HG02938 (cell line): ENCODE data around the gene JPH3.

Experiments used
- ATAC-seq: cut with Tn5 transposase; IDR thresholded peaks from one replicate; pipeline ENCODE4 v1.9.1; 2021; ENCODE audit warnings: mild to moderate bottlenecking, moderate library complexity; ENCODE audit not compliant: unreplicated experiment

Gene JPH3

DNA sequence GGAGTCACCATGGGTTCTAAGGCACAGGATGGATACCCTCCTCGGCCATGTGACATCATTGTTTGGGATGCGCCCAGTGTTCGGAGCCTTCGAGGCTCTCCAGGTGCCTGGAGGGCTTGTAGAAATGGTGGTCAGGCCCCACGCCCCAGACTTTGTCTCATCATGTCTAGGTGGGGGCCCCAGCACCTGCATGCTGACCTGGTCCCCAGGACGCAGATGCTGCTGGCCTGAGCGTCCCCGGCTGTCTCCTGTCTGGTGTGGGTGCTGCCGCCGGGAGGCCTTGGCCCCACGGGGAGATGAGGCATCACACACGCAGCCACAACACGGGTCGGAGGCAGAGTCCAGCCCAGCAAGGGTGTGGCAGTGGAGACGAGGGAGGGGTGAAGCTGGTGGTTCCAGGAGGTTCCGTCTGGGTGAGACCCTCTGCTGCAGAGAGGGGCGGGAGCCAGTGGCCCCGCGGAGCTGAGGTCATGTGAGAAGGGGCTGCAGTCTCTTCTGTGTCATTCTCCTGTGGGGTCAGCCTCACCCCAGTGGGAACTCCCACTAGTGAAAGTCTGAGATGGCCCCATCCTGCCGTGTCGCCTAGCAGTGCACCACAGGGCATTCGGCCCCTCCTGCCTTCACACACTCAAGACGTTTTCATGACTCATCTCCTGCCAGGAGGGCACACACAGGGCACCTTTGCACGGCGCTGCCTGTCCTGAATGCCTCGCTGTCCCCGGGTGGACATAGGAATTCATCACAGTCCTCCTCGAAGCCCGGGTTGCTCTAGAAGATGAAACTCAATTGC lies 46.6 kb downstream of the JPH3 start:
- no peak for ATAC-seq

DNA sequence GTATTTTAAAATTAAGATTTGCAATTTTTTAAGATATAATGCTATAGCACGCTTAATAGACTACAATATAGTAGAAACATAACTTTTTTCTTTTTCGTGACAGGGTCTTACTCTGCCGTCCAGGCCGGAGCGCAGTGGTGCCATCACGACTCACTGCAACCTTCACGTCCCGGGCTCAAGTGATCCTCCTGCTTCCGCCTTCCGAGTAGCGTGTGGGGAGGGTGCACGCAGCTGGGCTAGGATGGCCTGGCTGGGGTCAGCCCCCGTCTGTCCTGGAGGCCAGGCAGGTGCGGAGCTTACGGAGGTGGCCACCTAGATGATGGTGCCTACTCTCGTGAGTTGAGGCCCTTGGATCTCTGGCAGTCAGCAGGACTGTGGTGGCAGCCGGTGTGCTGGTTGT lies 50.1 kb downstream of the JPH3 start:
- no peak for ATAC-seq

DNA sequence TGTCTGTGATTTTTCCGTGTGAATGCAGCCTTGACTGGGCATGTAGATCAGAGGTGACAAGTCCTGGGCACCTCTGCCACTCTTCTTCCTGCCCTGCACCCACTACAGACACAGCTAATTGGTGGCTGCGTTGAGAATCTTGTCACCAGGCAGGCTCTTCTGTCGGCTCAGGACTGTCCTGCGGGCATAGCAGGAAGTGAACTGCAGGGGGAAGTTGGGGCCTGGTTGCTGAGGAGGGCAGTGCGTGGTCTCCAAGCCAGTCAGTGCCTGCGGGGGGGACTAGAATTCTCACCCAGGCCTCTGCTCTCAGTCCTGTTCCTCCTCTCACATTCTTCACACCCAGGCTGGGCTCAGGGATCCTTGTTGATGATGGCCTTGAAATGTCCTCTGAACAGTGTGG lies 50.5 kb downstream of the JPH3 start:
- ATAC-seq: no peak

DNA sequence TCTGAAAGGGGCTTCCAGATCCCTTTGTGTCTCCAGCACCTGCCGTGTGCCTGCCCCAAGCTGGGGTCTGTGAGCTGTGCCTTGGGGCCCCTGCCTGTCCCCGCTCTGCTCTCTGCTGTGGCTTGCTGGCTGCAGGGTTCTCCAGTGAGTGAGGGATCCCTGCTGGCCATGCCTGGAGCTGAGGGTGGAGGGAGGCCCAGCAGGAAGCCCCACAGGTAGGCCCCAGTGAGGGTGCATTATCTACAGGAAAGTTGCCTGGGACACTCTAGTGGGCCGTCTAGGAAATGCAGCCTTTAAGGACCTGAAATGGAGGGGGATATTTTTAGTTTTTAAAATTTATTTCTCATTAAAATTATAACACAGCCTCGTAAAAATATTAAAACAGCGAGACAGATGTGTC lies 50.9 kb downstream of the JPH3 start:
- no peak for ATAC-seq

DNA sequence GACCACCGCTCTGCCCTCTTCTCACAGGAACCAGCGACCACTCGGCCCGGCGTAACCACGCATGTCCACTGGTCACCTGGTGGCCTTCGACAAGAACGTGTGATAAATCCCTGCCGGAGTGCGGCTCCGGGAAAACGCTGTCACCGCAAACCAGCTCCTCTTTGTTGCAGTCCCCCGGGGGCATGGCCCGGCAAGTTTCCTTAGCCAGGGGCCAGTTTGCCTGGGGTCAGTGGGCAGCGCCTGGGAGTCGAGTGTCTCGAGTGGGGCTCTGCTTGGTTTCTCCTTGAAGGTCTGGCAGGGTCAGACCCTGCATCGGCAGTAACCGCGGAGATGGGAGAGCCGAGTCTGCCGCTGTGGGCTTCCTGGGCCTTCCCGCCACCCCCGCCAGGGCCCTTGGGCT lies 52.5 kb downstream of the JPH3 start:
- ATAC-seq: no peak

DNA sequence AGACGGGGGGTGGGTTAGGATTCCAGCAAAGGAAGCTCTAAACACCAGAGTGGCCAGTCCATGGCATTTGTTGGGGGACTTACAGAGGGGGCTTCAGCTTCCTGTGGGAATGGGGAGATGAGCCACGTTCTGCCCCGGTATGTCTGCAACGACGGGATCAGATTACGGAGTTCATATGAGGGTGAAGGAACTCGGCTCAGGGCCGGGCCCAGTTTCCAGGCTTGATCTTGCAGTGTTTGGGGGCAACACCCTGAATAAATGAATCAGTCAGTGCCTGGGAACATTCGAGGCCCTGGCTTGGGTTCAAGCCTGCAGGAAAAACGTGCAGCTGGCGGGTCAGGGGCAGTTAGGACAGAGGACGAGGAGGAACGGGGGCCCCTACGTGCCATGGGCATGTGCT lies 54.0 kb downstream of the JPH3 start:
- no peak for ATAC-seq

DNA sequence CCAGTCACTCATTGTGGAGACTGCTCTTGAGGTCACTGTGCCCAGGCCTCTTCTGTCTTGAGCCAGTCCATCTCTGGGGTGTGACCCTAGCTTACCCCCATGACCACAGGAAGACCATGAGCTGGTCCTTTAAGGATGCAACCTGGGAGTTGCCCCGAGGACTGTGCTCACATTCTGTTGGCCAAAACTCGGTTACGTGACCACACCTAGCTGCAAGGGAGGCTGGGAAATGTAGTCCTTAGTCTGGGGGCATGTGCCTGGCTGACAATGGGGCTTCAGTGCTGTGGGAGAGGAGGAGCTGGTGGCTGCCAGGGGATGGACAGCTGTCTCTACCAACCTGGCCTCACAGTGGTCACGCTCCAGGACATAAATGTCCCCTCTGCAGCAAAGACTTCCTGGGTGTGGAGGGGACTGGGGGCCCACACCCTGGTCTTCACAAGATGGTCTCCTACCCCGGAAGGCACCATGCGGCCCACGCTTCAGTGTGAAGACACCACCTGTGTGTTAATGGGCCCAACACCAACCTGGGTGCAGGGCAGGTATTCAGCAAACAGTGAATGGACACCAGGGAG lies 55.4 kb downstream of the JPH3 start:
- no peak for ATAC-seq

DNA sequence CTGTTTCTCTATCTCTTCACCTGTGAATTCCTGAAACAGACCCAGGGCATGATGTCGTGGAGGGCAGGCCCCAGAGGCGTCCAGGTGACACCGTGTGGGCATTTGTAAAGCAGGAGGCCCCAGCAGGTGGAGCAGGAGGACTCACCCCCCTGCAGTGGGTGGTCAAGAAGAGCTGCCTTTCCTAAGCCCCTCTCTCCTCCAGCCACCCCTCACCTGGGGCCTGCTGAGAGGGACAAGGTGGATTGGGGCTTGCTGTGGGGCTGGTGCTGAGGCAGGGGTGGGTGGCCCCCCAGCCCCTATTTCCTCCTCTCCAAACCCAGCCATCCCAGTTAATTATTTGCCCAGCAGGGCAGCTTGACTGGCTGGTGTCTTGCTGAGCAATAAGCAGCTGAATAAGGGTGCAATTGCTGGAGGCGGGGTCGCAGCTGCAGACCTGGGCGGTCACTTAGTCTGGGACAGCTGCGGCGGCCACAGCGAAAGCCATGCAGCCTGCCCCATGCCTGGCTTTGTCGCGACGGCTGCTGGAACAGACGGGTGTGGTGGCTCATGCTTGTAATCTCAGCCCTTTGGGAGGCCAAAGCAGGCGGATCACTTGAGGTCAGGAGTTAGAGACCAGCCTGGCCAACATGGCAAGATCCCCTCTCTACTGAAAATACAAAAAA lies 56.4 kb downstream of the JPH3 start:
- no peak for ATAC-seq

DNA sequence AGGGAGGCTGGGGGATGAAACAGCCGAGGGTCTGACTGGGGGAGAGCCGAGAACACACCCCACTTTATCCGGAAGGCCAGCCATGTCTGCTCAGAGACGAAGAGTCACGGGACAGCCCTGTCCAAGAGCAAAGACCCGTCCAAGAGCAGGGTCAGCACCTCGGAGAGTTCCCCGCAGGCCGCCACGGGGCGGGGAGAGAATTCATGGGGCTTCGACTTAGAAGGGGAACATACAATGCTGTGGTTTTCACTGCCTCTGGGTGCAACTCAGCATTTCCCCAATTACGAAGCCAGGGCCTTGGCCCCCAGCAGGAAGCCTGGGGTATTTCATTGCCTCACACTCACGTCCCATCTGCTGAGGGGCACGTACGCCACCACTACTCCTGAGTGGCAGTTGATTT lies 59.3 kb downstream of the JPH3 start:
- no peak for ATAC-seq

DNA sequence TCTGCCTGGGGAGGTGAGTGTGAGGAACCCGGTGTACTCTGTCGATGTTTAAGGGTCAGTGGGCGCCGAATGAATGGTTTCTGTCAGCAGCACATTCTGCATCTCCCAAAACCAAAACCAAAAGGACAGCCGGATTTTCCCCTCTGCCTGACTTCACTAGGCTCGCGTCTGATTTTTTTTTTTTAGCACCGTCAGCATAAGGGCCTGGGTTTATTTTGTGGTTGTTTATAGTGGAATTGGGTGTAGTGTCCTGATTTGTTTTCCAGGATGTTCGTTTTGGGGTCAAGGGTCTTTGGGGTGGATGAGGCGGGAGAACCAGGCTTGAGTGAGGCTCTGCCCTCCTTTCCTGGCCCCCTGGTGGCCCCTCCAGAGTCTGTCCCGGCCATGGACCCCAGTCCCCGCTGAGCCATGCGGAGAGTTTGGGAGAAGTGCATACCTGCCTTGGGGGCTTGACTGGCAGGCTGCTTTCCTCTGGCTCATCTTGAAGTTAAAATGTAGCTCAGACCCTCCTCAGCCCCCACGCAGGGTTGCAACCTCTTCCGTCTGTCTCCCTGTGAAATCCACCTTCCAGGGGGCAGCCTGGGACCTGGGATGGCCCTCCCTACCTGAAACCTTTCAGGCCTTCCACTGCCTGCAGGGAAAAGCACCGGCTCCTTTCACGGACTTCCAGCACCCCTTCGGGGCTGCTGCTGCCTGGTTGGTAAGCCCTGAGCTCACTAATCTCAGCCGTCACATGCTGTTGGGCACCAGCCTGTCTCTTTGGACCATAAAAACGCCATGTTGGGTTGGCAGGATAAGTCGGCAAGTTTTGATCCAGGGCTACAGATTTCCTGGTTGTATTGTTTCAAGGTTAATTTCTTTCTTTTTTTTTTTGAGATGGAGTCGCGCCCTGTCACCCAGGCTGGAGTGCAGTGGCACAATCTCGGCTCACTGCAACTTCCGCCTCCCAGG lies 60.2 kb downstream of the JPH3 start:
- ATAC-seq: no peak

DNA sequence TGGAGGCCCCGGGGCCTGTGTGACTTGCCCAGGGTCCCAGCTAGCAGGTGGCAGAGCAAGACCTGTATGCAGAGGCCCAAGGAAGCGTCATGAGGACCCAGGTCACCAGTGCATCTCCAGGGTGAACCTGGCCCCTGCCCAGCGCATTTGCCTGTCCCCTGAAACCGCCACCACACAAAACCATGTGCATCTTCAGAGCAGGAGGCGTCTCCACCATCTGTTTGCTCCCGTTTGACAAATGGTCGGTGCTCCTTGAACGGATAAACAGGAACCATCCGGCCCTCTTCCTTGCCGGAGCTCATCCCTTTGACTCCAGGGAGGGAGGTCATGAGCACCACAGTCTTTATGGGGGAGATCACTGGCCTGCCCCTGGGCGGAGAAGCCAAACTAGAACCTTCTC lies 62.5 kb downstream of the JPH3 start:
- ATAC-seq: no peak

DNA sequence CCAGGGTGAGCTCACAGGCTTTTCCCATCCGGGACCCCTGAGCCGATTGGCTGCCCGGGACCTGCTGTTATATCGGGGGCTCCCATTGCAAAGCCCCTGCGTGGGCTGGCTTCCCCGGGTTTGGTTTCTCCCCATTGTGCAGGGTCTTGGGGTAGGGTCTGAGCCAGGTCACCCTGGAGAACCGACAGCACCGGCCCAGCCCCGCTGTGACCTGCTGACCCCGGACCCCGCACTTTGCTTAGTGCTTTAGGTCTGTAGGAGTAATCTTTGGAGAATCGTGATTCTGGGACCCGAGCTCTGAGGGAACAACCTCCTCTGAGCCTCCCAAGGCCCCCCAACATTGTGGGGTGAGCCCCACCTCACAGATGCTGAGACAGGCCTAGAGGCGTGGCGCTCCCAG lies 62.9 kb downstream of the JPH3 start:
- no peak for ATAC-seq

DNA sequence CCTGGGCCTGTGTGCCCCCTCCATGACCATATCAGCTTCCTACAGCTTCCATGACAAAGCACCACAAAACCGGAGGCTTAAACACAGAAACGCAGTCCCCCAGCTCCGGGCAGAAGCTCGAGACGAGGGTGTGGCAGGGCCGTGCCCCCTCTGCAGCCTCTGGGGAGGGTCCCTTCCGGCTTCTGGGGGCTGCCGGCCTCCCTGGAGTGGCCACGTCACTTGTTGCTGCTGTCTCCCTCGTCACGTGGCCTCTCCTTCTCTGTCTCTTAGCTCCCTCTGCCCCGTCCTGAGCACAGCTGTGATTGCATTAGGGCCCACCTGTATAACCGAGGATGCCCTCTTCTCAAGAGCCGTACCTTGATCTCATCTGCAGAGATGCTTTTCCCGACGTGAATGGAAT lies 64.6 kb downstream of the JPH3 start:
- no peak for ATAC-seq

DNA sequence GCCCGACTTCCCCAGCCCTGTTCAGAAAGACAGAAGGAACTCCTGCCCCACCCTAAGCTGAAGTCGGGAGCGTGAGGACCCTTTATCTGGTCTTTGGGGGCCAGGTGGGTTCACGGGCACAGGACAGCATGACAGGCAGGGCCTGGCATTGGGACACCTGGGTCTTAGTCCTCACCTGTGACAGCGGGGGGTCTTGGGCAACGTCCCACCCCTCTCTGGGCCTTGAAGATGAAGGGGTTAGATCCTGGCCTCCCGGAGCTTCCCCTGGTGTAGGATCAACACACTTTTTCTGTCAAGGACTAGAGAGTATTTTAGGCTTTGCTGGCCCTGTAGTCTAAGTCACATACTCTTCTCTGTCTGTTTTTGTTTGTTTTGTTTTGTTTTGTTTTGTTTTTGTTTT lies 65.1 kb downstream of the JPH3 start:
- ATAC-seq: no peak

DNA sequence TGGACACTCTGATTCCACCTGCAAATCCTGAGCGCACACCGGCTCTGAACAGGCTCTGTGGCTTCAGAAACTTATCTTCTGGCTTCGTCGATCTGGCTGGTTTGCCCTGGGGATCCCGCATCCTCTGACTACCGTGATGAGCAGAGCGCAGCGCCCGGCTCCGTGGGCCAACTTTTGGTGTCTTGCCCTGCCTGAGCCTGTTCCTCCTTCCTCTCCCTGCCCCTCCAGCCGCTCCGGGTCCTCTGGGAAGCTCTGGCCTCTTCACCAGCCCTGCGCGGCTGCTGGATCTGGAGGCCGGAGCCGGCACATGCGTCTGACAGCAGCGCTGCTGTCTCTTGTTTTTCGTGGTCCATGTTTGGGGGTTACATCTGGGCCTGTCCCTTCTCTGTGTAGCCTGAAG lies 65.6 kb downstream of the JPH3 start:
- no peak for ATAC-seq

DNA sequence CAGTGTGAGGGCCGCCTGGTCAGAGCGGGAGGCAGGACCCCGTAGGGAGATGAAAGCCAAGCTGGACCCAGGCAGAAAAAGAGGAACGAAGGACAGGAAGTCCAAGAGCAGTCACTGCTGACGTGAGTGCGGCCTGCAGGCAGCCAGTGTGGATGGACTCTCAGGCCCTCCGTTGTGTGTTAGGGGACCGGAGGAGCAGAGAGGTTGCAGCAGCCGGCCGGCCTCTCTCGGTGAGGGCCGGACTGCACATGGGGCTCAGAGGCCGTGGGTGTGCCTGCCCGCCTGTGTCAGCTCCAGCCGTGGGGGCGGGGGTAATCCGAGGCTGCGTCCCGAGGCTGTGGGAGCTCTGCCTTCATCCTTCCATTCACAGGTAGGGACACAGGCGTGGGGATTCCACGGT lies 67.4 kb downstream of the JPH3 start:
- ATAC-seq: no peak

DNA sequence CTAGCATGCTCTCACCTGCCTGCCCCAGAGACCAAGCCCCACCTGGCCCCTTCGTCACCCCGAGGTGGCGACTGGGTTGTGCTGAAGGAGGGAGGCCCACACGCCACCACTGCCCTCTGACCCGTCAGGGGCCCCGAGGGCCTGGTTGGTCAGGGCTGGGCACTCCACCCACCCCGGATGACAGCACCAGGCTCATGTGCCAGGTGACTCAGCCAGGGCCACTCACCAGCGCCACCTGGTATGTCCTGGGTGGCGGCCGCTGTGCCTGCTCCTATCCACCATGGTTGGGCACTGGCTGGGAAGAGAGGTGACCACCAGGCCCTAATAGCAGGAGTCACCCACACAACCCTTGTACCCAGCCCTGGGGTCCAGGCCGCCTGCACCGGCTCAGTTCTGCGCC lies 68.9 kb downstream of the JPH3 start:
- no peak for ATAC-seq

DNA sequence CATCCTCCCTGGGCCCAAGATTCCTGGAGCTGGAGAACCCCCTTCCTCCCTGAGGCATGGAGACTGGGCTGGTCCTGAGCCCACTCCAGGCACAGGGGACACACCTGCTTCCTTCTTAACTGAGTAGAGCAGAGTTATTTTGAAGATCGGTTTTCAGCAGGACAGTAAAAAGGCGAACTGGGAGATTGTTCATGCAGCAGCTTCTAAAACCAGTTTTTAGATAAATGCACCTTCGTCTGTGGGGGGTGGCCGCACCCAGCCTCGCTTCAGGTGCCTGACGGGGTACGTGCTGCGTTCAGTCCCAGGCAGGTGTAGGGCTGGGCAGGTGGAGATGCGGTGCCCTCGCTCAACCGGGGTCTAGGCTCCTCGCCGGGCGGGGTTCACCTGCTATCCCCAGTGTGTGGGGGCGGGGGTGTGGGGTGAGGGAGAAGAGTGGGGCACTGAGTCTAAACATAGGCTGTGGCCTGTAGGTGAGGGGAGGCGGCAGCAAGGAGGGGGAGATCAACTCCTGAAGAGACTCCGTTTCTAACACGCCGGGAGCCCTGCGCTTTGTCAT lies 69.5 kb downstream of the JPH3 start:
- no peak for ATAC-seq

DNA sequence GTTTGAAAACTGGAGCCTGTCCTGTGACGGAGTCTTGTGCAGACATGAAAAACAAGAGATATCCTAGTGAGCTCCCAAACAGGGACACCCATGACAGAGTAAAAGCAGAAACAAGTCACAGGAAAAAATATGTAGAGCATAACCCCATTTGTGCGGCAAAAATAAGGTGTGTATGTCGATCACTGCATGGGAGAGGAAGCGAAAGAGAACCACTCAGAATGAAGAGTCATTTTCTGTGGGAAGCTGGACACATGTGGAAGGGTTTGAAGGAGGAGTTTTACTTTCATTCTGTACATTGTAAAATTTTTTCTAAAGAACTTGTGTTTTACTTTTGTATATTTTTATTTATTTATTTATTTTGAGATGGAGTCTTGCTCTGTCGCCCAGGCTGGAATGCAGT lies 72.1 kb downstream of the JPH3 start:
- ATAC-seq: no peak

DNA sequence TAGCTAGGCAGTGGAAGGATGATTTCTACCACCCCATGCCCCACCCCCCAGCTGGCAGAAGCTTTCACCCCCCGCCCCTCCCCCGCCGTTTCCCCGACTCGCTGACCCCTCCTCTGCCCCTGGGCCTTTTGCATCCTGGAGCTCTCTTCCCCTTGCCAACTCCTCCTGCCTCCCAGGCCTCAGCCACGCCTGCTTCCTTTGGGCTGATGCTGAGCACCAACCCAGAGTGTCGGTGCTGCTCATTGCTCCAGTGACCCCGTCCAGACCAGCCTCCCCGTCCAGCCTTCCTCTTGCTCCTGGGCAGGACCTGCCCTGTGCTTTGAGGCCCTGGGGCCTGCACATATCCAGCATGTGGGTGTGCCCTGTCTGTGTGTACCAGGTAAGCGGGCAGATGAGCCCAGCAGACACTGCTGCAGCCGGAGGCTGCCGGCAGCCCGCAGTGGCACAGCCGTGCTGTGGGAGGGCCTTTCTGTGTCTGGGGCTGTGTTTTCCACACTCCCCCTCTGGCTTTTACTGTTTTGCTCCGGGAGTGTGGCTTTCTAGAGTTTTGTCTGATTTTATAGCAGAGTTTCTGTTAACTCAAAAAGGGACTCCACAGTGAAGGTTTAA lies 72.9 kb downstream of the JPH3 start:
- ATAC-seq: no peak

DNA sequence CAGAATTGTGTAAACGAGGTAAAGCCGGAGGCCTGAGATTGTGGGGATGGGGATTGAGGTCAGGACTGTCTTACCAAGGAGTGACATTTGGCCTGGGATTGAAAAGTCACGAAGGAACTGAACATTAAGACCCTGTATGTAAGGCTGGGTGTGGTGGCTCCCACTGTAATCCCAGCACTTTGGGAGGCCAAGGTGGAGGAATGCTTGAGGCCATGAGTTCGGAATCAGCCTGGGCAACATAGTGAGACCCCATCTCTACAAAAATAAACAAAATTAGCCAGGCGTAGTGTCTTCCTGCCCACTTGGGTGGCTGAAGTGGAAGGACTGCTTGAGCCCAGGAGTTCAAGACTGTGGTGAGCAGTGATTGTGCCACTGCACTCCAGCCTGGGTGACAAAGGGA lies 75.5 kb downstream of the JPH3 start:
- ATAC-seq: no peak
